Thoracic aorta (tissue), 2 donors: ENCODE data around the gene PCDHA5. TPM values are rescaled to one million over a fixed set of nuclear protein-coding genes. Genes with fewer than 3 reads are reported as not detected.
"Not testable (repeated sequence)": the region's sequence is repeated elsewhere in the genome, so short reads cannot be mapped to it uniquely, and the experiment has no call there.

Experiments used
- ATAC-seq: fragments of 150-250 bp; one replicate; pipeline ENCODE4 v1.8.0; 2017; ENCODE audit warnings: low read depth; ENCODE audit not compliant: insufficient number of reproducible peaks, low FRiP score
- DNase-seq: peaks from one replicate; pipeline ENCODE4 v3.0.0-alpha.2; 2020; ENCODE audit warnings: low spot score
- H3K27ac ChIP-seq, 2 donors: fragments of 200-600 bp; sonication (generic); 1 replicate in 1 of 2; 2 replicates in 1 of 2; pipeline ENCODE4 v1.5.1; 2016; ENCODE audit warnings: mild to moderate bottlenecking in 2 of 2, moderate library complexity in 2 of 2
- H3K27me3 ChIP-seq: fragments of 200-600 bp; sonication (generic); replicated peaks from 2 replicates; pipeline ENCODE4 v1.6.0; 2016; ENCODE audit warnings: mild to moderate bottlenecking; ENCODE audit not compliant: insufficient read depth
- H3K36me3 ChIP-seq: fragments of 200-600 bp; sonication (generic); one replicate; pipeline ENCODE4 v1.5.1; 2016
- H3K4me1 ChIP-seq, 2 donors: fragments of 200-600 bp; sonication (generic); 1 replicate in 1 of 2; 2 replicates in 1 of 2; pipeline versions ENCODE4 v1.5.1 to v1.6.0; 2016; ENCODE audit warnings: low read depth in 2 of 2, mild to moderate bottlenecking in 1 of 2; ENCODE audit not compliant: control insufficient read depth in 1 of 2
- H3K4me3 ChIP-seq: fragments of 200-600 bp; sonication (generic); 2 replicates; pipeline ENCODE4 v1.5.1; 2016; ENCODE audit warnings: mild to moderate bottlenecking
- H3K9me3 ChIP-seq: fragments of 200-600 bp; sonication (generic); 2 replicates; pipeline ENCODE4 v1.5.1; 2016
- CTCF ChIP-seq: fragments of 200-600 bp; sonication (generic); IDR thresholded peaks from one replicate; pipeline ENCODE4 v1.5.1; 2019; ENCODE audit warnings: antibody characterized with exemption
- total RNA-seq, 2 donors: library from RNA; depleted of rRNA; stranded (reverse); fragments of >200 nt; gene quantifications; one replicate each; pipeline versions ENCODE4 v1.1.0 to v1.2.3, GENCODE V29; 2016

The PCDHA5 gene
- total RNA-seq, 2 donors from 2014 or later, result 0.14 to 0.85 TPM

- Histone ChIP-seq H3K36me3 (no peaks in the 10 kb centered on the region), H3K4me3 (no peak overlapping the region), H3K27me3 (no peaks in the 10 kb centered on the region), H3K9me3 (peaks cover 54% of the 10 kb centered on the region), H3K27ac (no peak overlapping the region), H3K4me1 (no peaks in the 10 kb centered on the region)
- no peak for DNase-seq
- ATAC-seq, result no peak
- no peak for TF ChIP-seq CTCF
These were observed 30.3 kb upstream of the PCDHA5 start for GRCh38 chr5:140791089-140791488.

- Histone ChIP-seq H3K4me1 (no peaks in the 10 kb centered on the region), H3K27ac (no peak within 1 kb of the TSS), H3K27me3 (no peaks in the 10 kb centered on the region), H3K9me3 (peaks cover 25% of the 10 kb centered on the region), H3K4me3 (peak within 1 kb of the TSS; percentile 44), H3K36me3 (no peaks in the 10 kb centered on the region)
- DNase-seq (no peak), ATAC-seq (no peak)
- TF ChIP-seq CTCF, result no peak
These were observed 26.7 kb upstream of the PCDHA5 start, which contains the start of gene PCDHA2 for GRCh38 chr5:140794595-140795258. TSS of gene PCDHA2 (plus strand) at chr5:140794852.

GRCh38 chr5:140795259-140795641 lies 26.2 kb upstream of the PCDHA5 start:
- Histone ChIP-seq H3K27me3 (no peaks in the 10 kb centered on the region), H3K36me3 (no peaks in the 10 kb centered on the region), H3K27ac (no peak overlapping the region), H3K9me3 (peaks cover 25% of the 10 kb centered on the region), H3K4me3 (peak overlapping the region; percentile 44), H3K4me1 (no peaks in the 10 kb centered on the region)
- ATAC-seq, result no peak
- no peak for DNase-seq
- no peak for TF ChIP-seq CTCF

GRCh38 chr5:140796072-140796717 lies 25.2 kb upstream of the PCDHA5 start:
- not testable (repeated sequence) for DNase-seq, H3K36me3 ChIP-seq, H3K27ac ChIP-seq, H3K27me3 ChIP-seq, H3K4me1 ChIP-seq, H3K4me3 ChIP-seq, ATAC-seq
- H3K9me3 ChIP-seq, result peaks cover 25% of the 10 kb centered on the region

GRCh38 chr5:140796718-140797095 lies 24.7 kb upstream of the PCDHA5 start:
- H3K4me1 ChIP-seq, result no peaks in the 10 kb centered on the region
- H3K4me3 ChIP-seq, result no peak overlapping the region
- no peak for TF ChIP-seq CTCF
- ATAC-seq, result no peak
- no peaks in the 10 kb centered on the region for H3K27me3 ChIP-seq
- no peak overlapping the region for H3K27ac ChIP-seq
- H3K9me3 ChIP-seq, result peaks cover 25% of the 10 kb centered on the region
- H3K36me3 ChIP-seq, result no peaks in the 10 kb centered on the region
- no peak for DNase-seq
